ENCODE results near the gene KIAA0319L.

The KIAA0319L gene

GRCh38 chr1:35535243-35535642, 22.0 kb downstream of the KIAA0319L start:
- no peak for DNase-seq

- DNase-seq, result no peak
These were observed 23.6 kb downstream of the KIAA0319L start for GRCh38 chr1:35533586-35533985.

- DNase-seq, result no peak
These were observed 24.5 kb downstream of the KIAA0319L start for GRCh38 chr1:35532497-35533223.

GRCh38 chr1:35531368-35531767, 25.8 kb downstream of the KIAA0319L start:
- no peak for DNase-seq

GRCh38 chr1:35530946-35531345, 26.3 kb downstream of the KIAA0319L start:
- DNase-seq, result no peak

- no peak for DNase-seq
These were observed 27.0 kb downstream of the KIAA0319L start for GRCh38 chr1:35530168-35530567.

GRCh38 chr1:35524106-35524505, 33.1 kb downstream of the KIAA0319L start:
- DNase-seq, result no peak

GRCh38 chr1:35519432-35519831, 37.8 kb downstream of the KIAA0319L start:
- DNase-seq, result no peak

GRCh38 chr1:35518183-35518582, 39.0 kb downstream of the KIAA0319L start:
- no peak for DNase-seq

- no peak for DNase-seq
These were observed 45.9 kb downstream of the KIAA0319L start for GRCh38 chr1:35511305-35511704.

- DNase-seq, result no peak
These were observed 47.6 kb downstream of the KIAA0319L start for GRCh38 chr1:35509558-35509957.

GRCh38 chr1:35507947-35508346, 49.3 kb downstream of the KIAA0319L start:
- no peak for DNase-seq

GRCh38 chr1:35506960-35507912, 50.0 kb downstream of the KIAA0319L start:
- DNase-seq, result no peak

- peak; percentile 27 for DNase-seq
These were observed 51.0 kb downstream of the KIAA0319L start for GRCh38 chr1:35505911-35506798.

GRCh38 chr1:35502242-35502641, 55.0 kb downstream of the KIAA0319L start:
- no peak for DNase-seq

- no peak for DNase-seq
These were observed 56.8 kb downstream of the KIAA0319L start for GRCh38 chr1:35500439-35500838.

- no peak for DNase-seq
These were observed 57.5 kb downstream of the KIAA0319L start for GRCh38 chr1:35499652-35500176.

GRCh38 chr1:35499231-35499630, 58.0 kb downstream of the KIAA0319L start:
- no peak for DNase-seq

- no peak for DNase-seq
These were observed 59.6 kb downstream of the KIAA0319L start for GRCh38 chr1:35497571-35497970.

- DNase-seq, result no peak
These were observed 67.0 kb downstream of the KIAA0319L start for GRCh38 chr1:35490250-35490649.

GRCh38 chr1:35488336-35488735, 68.9 kb downstream of the KIAA0319L start:
- no peak for DNase-seq

GRCh38 chr1:35486858-35487408, 70.3 kb downstream of the KIAA0319L start:
- no peak for DNase-seq
